Testis (tissue), 3 donors: ENCODE measurements around the gene SDF2L1. TPM values are rescaled to one million over a fixed set of nuclear protein-coding genes. Genes with fewer than 3 reads are reported as not detected.
"Not testable (repeated sequence)": the region's sequence is repeated elsewhere in the genome, so short reads cannot be mapped to it uniquely, and the experiment has no call there.

Experiments used
- DNase-seq: peaks from one replicate; pipeline ENCODE4 v3.0.0-alpha.2; 2019
- H3K27ac ChIP-seq, 2 donors: fragments of 200-600 bp; sonication (generic); one replicate each; pipeline ENCODE4 v1.5.1; 2019
- H3K27me3 ChIP-seq: fragments of 200-600 bp; sonication (generic); one replicate; pipeline ENCODE4 v1.5.1; 2019
- H3K36me3 ChIP-seq: fragments of 200-600 bp; sonication (generic); one replicate; pipeline ENCODE4 v1.5.1; 2017; ENCODE audit warnings: low read depth; ENCODE audit errors: missing control alignments
- H3K4me1 ChIP-seq: fragments of 200-600 bp; sonication (generic); one replicate; pipeline ENCODE4 v1.5.1; 2019
- H3K4me3 ChIP-seq, 2 donors: fragments of 200-600 bp; sonication (generic); one replicate each; pipeline ENCODE4 v1.5.1; 2017 to 2019
- H3K9me3 ChIP-seq: fragments of 200-600 bp; sonication (generic); one replicate; pipeline ENCODE4 v1.5.1; 2017
- POLR2A ChIP-seq: fragments of 450-650 bp; IDR thresholded peaks from one replicate; pipeline ENCODE4 v1.6.1; 2017; ENCODE audit warnings: antibody characterized with exemption, mild to moderate bottlenecking, moderate library complexity
- WGBS, 2 donors: methylation state at CpG; one replicate each; pipeline ENCODE4 v1.1.5; 2018; 5-methylcytosine and 5-hydroxymethylcytosine counted together
- intact Hi-C: fragments of 100-400 bp; cut with DNase I; formaldehyde crosslinking; loops from one replicate; pipeline ENCODE4 v1.15.1; 2023; ENCODE audit warnings: low total_unique reads
- polyA plus RNA-seq: library from polyadenylated mRNA; stranded (reverse); fragments of 350-450 nt; fragmentation: Illumina TruSeq; extraction: RNeasy Lipid Tissue Mini Kit (QIAGEN cat#74804); gene quantifications from one replicate; pipeline ENCODE4 v1.2.3, GENCODE V29; 2014; ENCODE audit warnings: low read depth, low replicate concordance; ENCODE audit not compliant: insufficient read depth
- total RNA-seq, 2 donors: library from RNA; depleted of rRNA; stranded (reverse); fragments of >200 nt; gene quantifications; one replicate each; pipeline ENCODE4 v1.2.3, GENCODE V29; 2016
- TF ChIP-seq, protein P1 (sequence below), 3 experiments: fragments of 450-650 bp in 2 of 3; fragments of 200-600 bp in 1 of 3; sonication (generic) in 1 of 3; IDR thresholded peaks; one replicate each; pipeline ENCODE4 v1.5.1; 2016 to 2019; ENCODE audit warnings: antibody characterized with exemption in 3 of 3, mild to moderate bottlenecking in 2 of 3, moderate library complexity in 1 of 3

SDF2L1 gene
- total and polyA plus RNA-seq, 3 donors from 2014 or later, result 23.9 to 34.3 (median 33.0) TPM

GRCh38 chr22:21634844-21635243 is 7.3 kb upstream of the SDF2L1 start:
- no peaks in the 10 kb centered on the region for H3K36me3 ChIP-seq
- no peaks in the 10 kb centered on the region for H3K9me3 ChIP-seq
- no peaks in the 10 kb centered on the region for H3K4me1 ChIP-seq
- H3K27me3 ChIP-seq, result no peaks in the 10 kb centered on the region
- TF ChIP-seq, protein P1, sequence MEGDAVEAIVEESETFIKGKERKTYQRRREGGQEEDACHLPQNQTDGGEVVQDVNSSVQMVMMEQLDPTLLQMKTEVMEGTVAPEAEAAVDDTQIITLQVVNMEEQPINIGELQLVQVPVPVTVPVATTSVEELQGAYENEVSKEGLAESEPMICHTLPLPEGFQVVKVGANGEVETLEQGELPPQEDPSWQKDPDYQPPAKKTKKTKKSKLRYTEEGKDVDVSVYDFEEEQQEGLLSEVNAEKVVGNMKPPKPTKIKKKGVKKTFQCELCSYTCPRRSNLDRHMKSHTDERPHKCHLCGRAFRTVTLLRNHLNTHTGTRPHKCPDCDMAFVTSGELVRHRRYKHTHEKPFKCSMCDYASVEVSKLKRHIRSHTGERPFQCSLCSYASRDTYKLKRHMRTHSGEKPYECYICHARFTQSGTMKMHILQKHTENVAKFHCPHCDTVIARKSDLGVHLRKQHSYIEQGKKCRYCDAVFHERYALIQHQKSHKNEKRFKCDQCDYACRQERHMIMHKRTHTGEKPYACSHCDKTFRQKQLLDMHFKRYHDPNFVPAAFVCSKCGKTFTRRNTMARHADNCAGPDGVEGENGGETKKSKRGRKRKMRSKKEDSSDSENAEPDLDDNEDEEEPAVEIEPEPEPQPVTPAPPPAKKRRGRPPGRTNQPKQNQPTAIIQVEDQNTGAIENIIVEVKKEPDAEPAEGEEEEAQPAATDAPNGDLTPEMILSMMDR (IDR thresholded peaks at IDR 0.05), result no peak
- no peak for TF ChIP-seq POLR2A
- 80 to 86% methylated on average over 13 to 19 of the region's 19 CpGs for WGBS, 2 donors
- H3K27ac ChIP-seq, result no peak overlapping the region
- DNase-seq, result no peak
- H3K4me3 ChIP-seq, result no peak overlapping the region
- intact Hi-C loops, result no loop called here

DNA sequence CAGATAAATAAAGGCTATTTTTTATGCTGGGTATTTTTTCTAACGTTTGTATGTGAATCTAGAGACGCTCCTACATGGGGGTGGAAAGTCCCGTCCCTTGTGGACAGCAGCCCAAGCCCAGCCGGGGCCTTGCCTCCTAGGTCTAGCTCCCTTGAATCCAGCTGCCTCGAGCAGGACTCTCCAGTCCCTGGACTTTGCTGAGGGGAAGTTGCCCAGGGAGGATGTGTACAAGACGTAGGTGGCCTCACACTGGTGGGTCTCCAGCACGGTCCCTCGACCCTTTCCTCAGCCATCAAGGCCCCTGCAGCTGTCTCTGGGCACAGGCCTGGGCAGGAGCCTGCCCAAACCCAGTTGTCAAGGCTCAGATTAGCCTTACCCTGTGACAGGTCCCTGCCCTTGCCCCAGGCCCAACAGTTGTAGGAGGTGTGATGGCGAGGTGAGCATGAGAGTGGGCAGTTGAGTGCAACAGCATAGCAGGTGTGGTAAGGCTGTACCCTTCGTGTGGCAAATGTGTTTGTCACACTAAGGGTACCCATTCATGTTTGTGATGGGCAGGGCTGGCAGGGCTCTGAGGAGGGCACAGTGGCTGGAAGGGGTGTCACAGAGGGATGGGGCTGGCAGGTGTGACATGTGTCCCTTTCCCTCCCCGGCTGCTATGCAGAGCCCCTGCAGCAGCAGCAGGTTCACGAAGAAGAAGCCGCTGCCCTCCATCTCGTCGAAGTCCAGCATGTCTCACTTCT is 6.2 kb upstream of the SDF2L1 start:
- Histone ChIP-seq H3K27ac (no peak overlapping the region), H3K4me3 (no peak overlapping the region), H3K4me1 (no peaks in the 10 kb centered on the region), H3K36me3 (no peaks in the 10 kb centered on the region), H3K27me3 (no peaks in the 10 kb centered on the region), H3K9me3 (no peaks in the 10 kb centered on the region)
- TF ChIP-seq, protein P1 (IDR thresholded peaks at IDR 0.05), result no peak
- TF ChIP-seq POLR2A, result no peak
- intact Hi-C loops, result no loop called here
- no peak for DNase-seq
- WGBS, 2 donors, result 86 to 90% methylated on average over 11 to 15 of the region's 15 CpGs

DNA sequence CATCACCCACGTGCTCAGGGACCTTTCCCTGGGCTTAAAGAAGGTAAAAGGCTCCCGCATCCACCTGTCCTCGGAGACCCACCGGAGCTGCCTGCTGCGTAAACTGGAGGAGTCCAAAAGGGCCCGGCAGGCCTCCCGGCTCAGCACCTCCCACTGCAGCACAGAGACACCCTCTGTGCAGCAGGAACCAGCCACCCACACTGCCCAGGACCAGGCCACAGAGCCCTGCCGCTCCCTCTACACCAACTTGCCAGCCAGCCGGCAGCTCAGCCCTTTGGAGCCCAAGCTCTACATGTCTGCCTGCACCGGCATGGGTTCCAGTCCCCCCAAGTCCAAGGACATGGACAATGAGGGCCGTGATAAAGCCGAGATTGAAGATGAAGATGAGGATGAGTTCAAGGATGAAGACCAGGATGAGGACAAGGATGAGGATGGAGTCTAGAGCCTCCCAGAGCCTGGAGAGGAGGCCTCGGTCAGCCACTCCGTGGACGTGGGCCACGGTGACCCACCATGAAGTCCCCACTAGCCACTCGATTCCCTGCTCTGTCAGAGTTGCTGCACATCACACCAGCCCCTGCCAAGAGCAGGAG is 5.4 kb upstream of the SDF2L1 start:
- intact Hi-C loops, result no loop called here
- TF ChIP-seq, protein P1 (IDR thresholded peaks at IDR 0.05), result no peak
- no peak for TF ChIP-seq POLR2A
- WGBS, 2 donors, result 90 to 95% methylated on average over 13 to 17 of the region's 17 CpGs
- no peaks in the 10 kb centered on the region for H3K36me3 ChIP-seq
- H3K4me3 ChIP-seq, result no peak overlapping the region
- DNase-seq, result no peak
- no peaks in the 10 kb centered on the region for H3K9me3 ChIP-seq
- H3K4me1 ChIP-seq, result no peaks in the 10 kb centered on the region
- H3K27ac ChIP-seq, result no peak overlapping the region
- H3K27me3 ChIP-seq, result no peaks in the 10 kb centered on the region

DNA sequence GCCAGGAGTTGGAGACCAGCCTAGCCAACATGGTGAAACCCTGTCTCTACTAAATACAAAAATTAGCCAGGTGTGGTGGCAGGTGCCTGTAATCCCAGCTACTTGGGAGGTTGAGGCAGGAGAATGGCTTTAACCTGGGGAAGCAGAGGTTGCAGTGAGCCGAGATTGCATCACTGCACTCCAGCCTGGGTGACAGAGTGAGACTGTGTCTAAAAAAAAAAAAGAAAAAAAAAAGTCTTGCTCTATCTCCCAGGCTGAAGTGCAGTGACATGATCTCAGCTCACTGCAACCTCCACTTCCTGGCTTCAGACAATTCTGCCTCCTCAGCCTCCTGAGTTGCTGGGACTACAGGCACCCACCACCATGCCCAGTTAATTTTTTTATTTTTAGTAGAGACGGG is 4.7 kb upstream of the SDF2L1 start:
- H3K9me3 ChIP-seq, intact Hi-C loops, H3K27ac ChIP-seq, H3K27me3 ChIP-seq, H3K36me3 ChIP-seq, H3K4me3 ChIP-seq, DNase-seq, H3K4me1 ChIP-seq: not testable (repeated sequence)
- WGBS, 2 donors, result 89 to 100% methylated on average over 2 of the region's 2 CpGs

GRCh38 chr22:21639359-21639758 is 2.7 kb upstream of the SDF2L1 start:
- H3K27ac ChIP-seq, result no peak overlapping the region
- 74 to 86% methylated on average over 3 to 4 of the region's 4 CpGs for WGBS, 2 donors
- H3K27me3 ChIP-seq, result no peaks in the 10 kb centered on the region
- DNase-seq, result no peak
- no peak overlapping the region for H3K4me3 ChIP-seq
- TF ChIP-seq POLR2A, result no peak
- TF ChIP-seq, protein P1 (IDR thresholded peaks at IDR 0.05), result no peak
- H3K36me3 ChIP-seq, result no peaks in the 10 kb centered on the region
- H3K4me1 ChIP-seq, result peaks cover 4% of the 10 kb centered on the region
- intact Hi-C loops, result no loop called here
- no peaks in the 10 kb centered on the region for H3K9me3 ChIP-seq
